IgD-negative memory B cell (primary cell): ENCODE measurements around the gene SNRPD3. TPM values are rescaled to one million over a fixed set of nuclear protein-coding genes. Genes with fewer than 3 reads are reported as not detected.
"Not testable (repeated sequence)": the region's sequence is repeated elsewhere in the genome, so short reads cannot be mapped to it uniquely, and the experiment has no call there.

ENCODE experiments used
- H3K27ac Mint-ChIP-seq, 3 donors: one replicate each; pipeline ENCODE4 v1.8.0; 2020 to 2022; ENCODE audit warnings: mild to moderate bottlenecking in 3 of 3, mixed read lengths in 3 of 3, moderate library complexity in 1 of 3
- H3K27me3 Mint-ChIP-seq: one replicate; pipeline ENCODE4 v1.8.0; 2021; ENCODE audit warnings: mixed read lengths
- H3K36me3 Mint-ChIP-seq: one replicate; pipeline ENCODE4 v1.8.0; 2020; ENCODE audit warnings: mild to moderate bottlenecking, mixed read lengths
- H3K4me1 Mint-ChIP-seq, 3 donors: one replicate each; pipeline ENCODE4 v1.8.0; 2020 to 2022; ENCODE audit warnings: mixed read lengths in 3 of 3, mild to moderate bottlenecking in 1 of 3
- H3K4me3 Mint-ChIP-seq, 4 donors: one replicate each; pipeline ENCODE4 v1.8.0; 2020 to 2022; ENCODE audit warnings: mild to moderate bottlenecking in 4 of 4, mixed read lengths in 4 of 4, moderate library complexity in 3 of 4
- H3K9me3 Mint-ChIP-seq, 3 donors: one replicate each; pipeline ENCODE4 v1.8.0; 2020 to 2021; ENCODE audit warnings: mixed read lengths in 3 of 3, mild to moderate bottlenecking in 1 of 3
- polyA plus RNA-seq: library from polyadenylated mRNA; unstranded; fragments of 300-500 nt; fragmentation: Illumina TruSeq; gene quantifications from one replicate; pipeline ENCODE4 v1.2.3, GENCODE V29; 2021

The SNRPD3 gene
- polyA plus RNA-seq, 1 donor from 2014 or later: 141 TPM

DNA sequence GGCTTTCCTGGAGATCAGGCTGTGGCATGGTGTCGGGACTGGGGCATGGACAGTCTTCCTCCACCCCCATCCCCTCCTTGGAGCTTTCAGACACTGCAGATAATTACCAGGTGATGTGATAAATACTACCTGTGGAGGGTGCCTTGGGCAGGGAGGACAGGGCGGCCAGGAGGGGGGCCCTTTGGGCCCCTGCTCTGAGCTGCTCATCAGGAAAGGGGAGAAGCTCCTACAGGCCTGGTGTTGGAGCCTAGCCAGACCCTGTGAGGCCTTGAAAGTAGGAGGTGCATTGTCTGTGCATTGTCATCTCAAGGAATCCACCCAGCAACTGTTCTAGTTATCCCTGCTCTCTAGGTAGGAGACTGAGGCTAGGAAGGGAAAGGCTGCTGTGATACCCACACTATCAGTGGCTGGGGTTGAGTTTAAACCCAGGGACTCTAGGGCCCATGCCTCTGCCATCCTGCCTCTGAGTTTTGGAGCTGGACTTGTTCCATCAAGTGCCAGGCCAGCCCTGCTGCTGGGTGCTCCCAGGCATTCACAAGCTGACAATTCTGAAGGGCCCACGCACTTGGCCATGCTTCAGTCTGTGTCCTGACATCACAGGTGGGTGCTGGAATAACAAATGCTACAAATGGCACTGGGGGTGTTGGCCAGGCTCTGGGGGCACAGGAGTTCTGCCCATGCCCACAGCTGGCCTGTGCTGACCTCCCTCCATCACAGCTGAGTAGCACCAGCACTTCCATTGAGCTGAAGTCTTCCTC, 44.3 kb downstream of the SNRPD3 start:
- not testable (repeated sequence) for H3K4me1 Mint-ChIP-seq, H3K27ac Mint-ChIP-seq, H3K36me3 Mint-ChIP-seq, H3K27me3 Mint-ChIP-seq, H3K4me3 Mint-ChIP-seq, H3K9me3 Mint-ChIP-seq

DNA sequence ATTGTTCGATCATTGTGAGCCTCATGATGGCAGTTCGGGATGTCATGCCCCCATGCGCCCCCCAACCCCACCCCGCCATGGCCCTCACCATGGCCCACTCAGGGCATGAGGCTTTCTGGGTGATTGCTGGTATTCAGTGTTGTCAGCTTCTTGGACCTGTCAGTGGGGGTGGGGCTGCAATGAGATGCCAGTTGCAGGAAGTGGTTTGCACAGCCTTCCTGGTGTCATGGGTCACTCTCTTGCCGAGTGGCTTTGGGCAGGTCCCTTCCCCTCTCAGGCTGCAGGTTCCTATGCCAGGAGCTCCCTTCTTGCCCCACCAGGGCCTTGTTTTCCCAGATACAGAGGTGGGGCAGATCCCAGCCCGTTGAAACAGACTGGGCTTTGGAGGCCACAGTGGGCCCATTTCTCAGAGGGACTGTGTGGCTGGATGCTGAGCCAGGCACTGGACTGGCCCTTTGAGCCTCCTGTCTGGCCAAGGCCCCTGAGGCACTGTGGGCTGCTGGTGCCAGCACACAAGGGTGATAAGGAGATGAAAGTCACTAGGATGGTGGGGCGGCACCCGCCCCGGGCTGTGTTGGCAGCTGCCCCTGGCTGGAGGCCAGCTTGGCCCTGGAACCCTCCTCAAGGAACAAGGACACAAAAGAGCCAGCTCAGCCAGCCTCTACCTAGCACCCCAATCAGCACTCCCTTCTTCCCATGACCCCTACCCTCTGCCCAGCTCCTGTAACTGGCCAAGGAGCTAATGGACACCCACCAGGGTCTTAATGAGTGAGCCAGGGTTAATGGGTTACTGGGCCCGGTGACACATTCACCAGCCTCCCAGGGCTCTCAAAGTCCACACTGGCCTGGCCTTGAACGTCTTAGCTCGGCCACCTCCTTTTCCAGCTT, 45.7 kb downstream of the SNRPD3 start:
- H3K27ac Mint-ChIP-seq: no peak overlapping the region
- no peaks in the 10 kb centered on the region for H3K36me3 Mint-ChIP-seq
- no peaks in the 10 kb centered on the region for H3K27me3 Mint-ChIP-seq
- H3K4me1 Mint-ChIP-seq: peaks cover 0 to 6% (median 5%) of the 10 kb centered on the region in 3 donors
- no peaks in the 10 kb centered on the region for H3K9me3 Mint-ChIP-seq
- H3K4me3 Mint-ChIP-seq: no peak overlapping the region

GRCh38 chr22:24602105-24602749, 46.4 kb downstream of the SNRPD3 start:
- not testable (repeated sequence) for H3K4me3 Mint-ChIP-seq, H3K36me3 Mint-ChIP-seq, H3K27me3 Mint-ChIP-seq, H3K9me3 Mint-ChIP-seq, H3K4me1 Mint-ChIP-seq, H3K27ac Mint-ChIP-seq

GRCh38 chr22:24602847-24603769, 47.3 kb downstream of the SNRPD3 start, which contains the start of gene GGT1:
GGT1 (plus strand) TSS chr22:24603193; CDS start chr22:24611082, 7,889 bp downstream.
- H3K4me1 Mint-ChIP-seq: peaks cover 5 to 11% (median 8%) of the 10 kb centered on the region in 3 donors
- H3K27ac Mint-ChIP-seq, H3K27me3 Mint-ChIP-seq, H3K36me3 Mint-ChIP-seq, H3K9me3 Mint-ChIP-seq: not testable (repeated sequence)
- peak within 1 kb of the TSS in 2 of 4 donors; percentile 57 to 83 for H3K4me3 Mint-ChIP-seq

DNA sequence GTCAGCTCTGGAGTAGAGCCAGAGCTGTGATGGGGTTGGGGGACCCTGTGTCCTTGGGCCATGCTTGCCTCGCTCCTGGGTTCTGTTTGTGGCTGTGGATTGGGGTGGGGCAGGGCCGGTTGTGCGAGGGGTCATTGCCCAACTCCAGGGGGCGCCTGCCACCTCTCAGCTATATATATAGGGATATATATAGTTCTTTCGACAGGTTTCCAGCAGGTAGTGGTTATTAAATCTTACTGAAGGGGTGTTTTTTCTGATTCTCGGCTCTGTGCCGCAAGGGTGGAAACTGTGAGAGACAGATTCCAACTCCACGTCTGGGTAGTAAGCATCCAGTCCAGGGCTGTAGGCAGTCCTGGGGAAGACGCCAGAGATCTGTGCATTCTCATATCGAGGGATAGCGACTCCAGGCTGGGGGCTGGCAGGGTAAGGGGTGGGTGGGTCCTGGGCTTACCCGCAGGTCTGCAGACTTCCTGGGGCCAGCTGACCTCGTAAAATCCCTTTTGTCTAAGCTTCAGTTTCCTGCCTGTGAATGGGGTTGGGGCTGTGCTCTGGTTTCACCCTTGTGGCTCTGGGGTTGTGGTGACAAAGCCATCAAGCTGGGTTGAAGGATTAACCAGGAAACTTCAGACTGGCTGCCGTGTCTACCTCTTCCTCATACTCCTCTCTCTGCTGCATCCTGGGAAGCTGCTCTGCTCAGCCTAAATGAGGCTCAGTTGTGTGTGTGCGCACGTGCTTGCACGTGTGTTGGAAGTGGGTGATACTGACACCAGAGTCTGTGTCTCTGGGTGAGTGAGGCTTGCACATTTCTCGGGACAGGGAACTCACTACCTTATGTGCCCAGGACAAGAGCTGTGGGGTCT, 48.2 kb downstream of the SNRPD3 start:
- Mint-ChIP-seq H3K4me3 (peak overlapping the region in 2 of 4 donors; percentile 57 to 83), H3K4me1 (peaks cover 5 to 11% (median 9%) of the 10 kb centered on the region in 3 donors)
- H3K36me3 Mint-ChIP-seq, H3K27me3 Mint-ChIP-seq, H3K27ac Mint-ChIP-seq, H3K9me3 Mint-ChIP-seq: not testable (repeated sequence)

- H3K36me3 Mint-ChIP-seq, H3K4me3 Mint-ChIP-seq, H3K27ac Mint-ChIP-seq, H3K9me3 Mint-ChIP-seq, H3K27me3 Mint-ChIP-seq: not testable (repeated sequence)
- H3K4me1 Mint-ChIP-seq: peaks cover 5 to 13% (median 9%) of the 10 kb centered on the region in 3 donors
Measured at GRCh38 chr22:24606340-24606739, 50.5 kb downstream of the SNRPD3 start.

GRCh38 chr22:24607429-24607983, 51.7 kb downstream of the SNRPD3 start:
- not testable (repeated sequence) for H3K9me3 Mint-ChIP-seq, H3K27me3 Mint-ChIP-seq, H3K36me3 Mint-ChIP-seq
- peak overlapping the region; percentile 86 to 94 (median 90) for H3K4me3 Mint-ChIP-seq
- H3K4me1 Mint-ChIP-seq: peaks cover 5 to 13% (median 9%) of the 10 kb centered on the region in 3 donors
- peak overlapping the region in 2 of 3 donors; percentile 83 to 97 for H3K27ac Mint-ChIP-seq

- H3K9me3 Mint-ChIP-seq, H3K27me3 Mint-ChIP-seq, H3K36me3 Mint-ChIP-seq, H3K27ac Mint-ChIP-seq: not testable (repeated sequence)
- H3K4me1 Mint-ChIP-seq: peaks cover 5 to 13% (median 8%) of the 10 kb centered on the region in 3 donors
- peak overlapping the region in 3 of 4 donors; percentile 63 to 94 (median 86) for H3K4me3 Mint-ChIP-seq
Measured at GRCh38 chr22:24608327-24608726, 52.5 kb downstream of the SNRPD3 start.

DNA sequence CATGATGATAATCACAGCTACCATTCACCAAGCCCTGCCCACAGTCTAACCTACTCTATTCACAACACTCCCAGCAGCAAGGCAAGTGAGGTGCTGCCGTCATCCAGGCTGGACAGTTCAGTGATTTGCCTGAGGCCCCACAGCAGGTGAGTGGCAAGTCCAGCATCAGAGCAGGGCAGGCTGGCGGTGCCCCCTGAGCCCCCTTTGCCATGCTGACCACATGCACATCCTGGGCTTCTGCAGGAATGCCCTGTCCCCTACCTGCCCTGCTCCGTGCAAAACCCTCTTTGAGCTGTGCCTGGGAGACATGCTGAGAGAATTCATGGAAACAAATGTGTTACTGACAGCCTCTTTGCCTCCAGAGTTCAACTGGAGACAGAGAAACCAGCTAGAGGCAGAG, 54.1 kb downstream of the SNRPD3 start:
- H3K9me3 Mint-ChIP-seq, H3K36me3 Mint-ChIP-seq, H3K27ac Mint-ChIP-seq, H3K4me1 Mint-ChIP-seq, H3K27me3 Mint-ChIP-seq: not testable (repeated sequence)
- peak overlapping the region in 1 of 4 donors; percentile 65 for H3K4me3 Mint-ChIP-seq

DNA sequence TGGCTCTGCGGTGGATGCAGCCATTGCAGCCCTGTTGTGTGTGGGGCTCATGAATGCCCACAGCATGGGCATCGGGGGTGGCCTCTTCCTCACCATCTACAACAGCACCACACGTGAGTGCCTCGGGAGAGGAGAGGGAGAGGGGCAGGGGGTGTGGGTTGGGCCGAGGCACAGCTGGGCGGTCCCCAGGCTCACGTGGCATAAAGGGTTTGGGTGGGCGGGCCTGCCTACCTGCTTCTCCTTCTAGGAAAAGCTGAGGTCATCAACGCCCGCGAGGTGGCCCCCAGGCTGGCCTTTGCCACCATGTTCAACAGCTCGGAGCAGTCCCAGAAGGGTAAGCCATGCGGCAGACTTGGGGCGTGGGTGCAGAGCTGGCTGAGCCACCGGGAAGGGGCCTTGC, 59.0 kb downstream of the SNRPD3 start:
- not testable (repeated sequence) for H3K27me3 Mint-ChIP-seq, H3K4me3 Mint-ChIP-seq, H3K36me3 Mint-ChIP-seq, H3K27ac Mint-ChIP-seq, H3K9me3 Mint-ChIP-seq, H3K4me1 Mint-ChIP-seq

- H3K4me1 Mint-ChIP-seq, H3K4me3 Mint-ChIP-seq, H3K9me3 Mint-ChIP-seq, H3K27ac Mint-ChIP-seq, H3K27me3 Mint-ChIP-seq, H3K36me3 Mint-ChIP-seq: not testable (repeated sequence)
Measured at GRCh38 chr22:24621244-24621643, 65.4 kb downstream of the SNRPD3 start.

GRCh38 chr22:24622596-24622995, 66.8 kb downstream of the SNRPD3 start:
- not testable (repeated sequence) for H3K4me1 Mint-ChIP-seq, H3K36me3 Mint-ChIP-seq, H3K27me3 Mint-ChIP-seq, H3K9me3 Mint-ChIP-seq, H3K4me3 Mint-ChIP-seq, H3K27ac Mint-ChIP-seq
